ENCODE measurements around the gene TYMP. TPM values are rescaled to one million over a fixed set of nuclear protein-coding genes. Genes with fewer than 3 reads are reported as not detected.
"Not testable (repeated sequence)": the region's sequence is repeated elsewhere in the genome, so short reads cannot be mapped to it uniquely, and the experiment has no call there.

The TYMP gene
- total and polyA plus RNA-seq, 2 experiments from 2014 or later: 46.4 to 85.7 TPM

DNA sequence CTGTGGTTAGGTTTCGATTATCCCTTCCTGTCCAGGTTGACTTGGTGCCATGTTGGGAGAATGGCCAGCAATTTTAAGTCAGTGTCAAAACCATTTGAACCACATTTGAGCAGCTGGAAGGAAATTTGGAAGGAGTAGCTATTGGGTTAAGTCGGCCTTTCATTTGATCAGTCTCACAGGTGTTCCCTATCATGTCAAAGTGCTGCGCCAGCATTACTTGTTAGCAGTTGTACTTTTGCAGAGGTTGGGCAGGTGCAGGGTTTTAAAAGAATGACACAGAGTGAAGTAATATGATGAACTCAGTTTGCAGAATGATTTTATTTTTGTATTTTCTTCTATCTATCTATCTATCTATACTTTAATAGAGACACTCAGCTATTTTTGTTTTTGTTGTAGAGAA, 6.4 kb upstream of the TYMP start:
- DNase-seq (ENCODE audit: low spot score): no peak
- TF ChIP-seq EZH2phosphoT487 (IDR thresholded peaks at IDR 0.05; ENCODE audit: low read depth, severe bottlenecking, unreplicated experiment): no peak
- TF ChIP-seq, protein P1, sequence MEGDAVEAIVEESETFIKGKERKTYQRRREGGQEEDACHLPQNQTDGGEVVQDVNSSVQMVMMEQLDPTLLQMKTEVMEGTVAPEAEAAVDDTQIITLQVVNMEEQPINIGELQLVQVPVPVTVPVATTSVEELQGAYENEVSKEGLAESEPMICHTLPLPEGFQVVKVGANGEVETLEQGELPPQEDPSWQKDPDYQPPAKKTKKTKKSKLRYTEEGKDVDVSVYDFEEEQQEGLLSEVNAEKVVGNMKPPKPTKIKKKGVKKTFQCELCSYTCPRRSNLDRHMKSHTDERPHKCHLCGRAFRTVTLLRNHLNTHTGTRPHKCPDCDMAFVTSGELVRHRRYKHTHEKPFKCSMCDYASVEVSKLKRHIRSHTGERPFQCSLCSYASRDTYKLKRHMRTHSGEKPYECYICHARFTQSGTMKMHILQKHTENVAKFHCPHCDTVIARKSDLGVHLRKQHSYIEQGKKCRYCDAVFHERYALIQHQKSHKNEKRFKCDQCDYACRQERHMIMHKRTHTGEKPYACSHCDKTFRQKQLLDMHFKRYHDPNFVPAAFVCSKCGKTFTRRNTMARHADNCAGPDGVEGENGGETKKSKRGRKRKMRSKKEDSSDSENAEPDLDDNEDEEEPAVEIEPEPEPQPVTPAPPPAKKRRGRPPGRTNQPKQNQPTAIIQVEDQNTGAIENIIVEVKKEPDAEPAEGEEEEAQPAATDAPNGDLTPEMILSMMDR (IDR thresholded peaks at IDR 0.05; ENCODE audit: poor library complexity): no peak
- TF ChIP-seq EZH2 (IDR thresholded peaks at IDR 0.05; ENCODE audit: borderline replicate concordance): no peak
- Histone ChIP-seq H3K4me1 (ENCODE audit: insufficient read depth) (peaks cover 26% of the 10 kb centered on the region), H3K4me3 (no peak overlapping the region), H3K27ac (no peak overlapping the region), H3K79me2 (no peaks in the 10 kb centered on the region), H3K4me2 (no peak overlapping the region), H2AFZ (no peak overlapping the region), H3K9me3 (ENCODE audit: low read depth) (no peaks in the 10 kb centered on the region), H4K20me1 (ENCODE audit: insufficient read depth, poor library complexity, severe bottlenecking) (no peaks in the 10 kb centered on the region), H3K27me3 (peaks cover 2% of the 10 kb centered on the region), H3K9me2 (replicated peaks; ENCODE audit: insufficient read depth) (no peaks in the 10 kb centered on the region), H3K36me3 (replicated peaks; ENCODE audit: insufficient read depth, low read depth) (no peaks in the 10 kb centered on the region)
- WGBS (ENCODE audit: low lambda C conversion rate, missing lambda C conversion rate): 77% methylated on average over 3 of the region's 3 CpGs

DNA sequence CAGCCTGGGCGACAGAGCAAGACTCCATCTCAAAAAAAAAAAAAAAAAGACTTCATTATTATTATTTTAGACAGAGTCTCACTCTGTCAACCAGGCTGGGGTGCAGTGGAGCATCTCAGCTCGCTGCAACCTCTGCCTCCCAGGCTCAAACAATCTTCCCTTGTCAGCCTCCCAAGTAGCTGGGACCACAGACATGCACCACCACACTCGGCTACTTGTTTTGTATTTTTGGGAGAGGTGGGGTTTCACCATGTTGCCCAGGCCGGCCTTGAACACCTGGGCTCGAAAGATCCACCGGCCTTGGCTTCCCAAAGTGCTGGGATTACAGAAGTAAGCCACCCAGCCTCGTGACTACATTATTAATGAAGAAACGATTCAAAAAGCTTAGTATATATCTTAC, 5.3 kb upstream of the TYMP start:
- Histone ChIP-seq H4K20me1 (ENCODE audit: insufficient read depth, poor library complexity, severe bottlenecking) (no peaks in the 10 kb centered on the region), H3K4me1 (ENCODE audit: insufficient read depth) (peaks cover 37% of the 10 kb centered on the region), H3K27me3 (peaks cover 11% of the 10 kb centered on the region), H3K9me3 (ENCODE audit: low read depth) (no peaks in the 10 kb centered on the region), H3K4me2 (no peak overlapping the region), H2AFZ (no peak overlapping the region), H3K4me3 (no peak overlapping the region), H3K79me2 (no peaks in the 10 kb centered on the region), H3K27ac (no peak overlapping the region), H3K36me3 (replicated peaks; ENCODE audit: insufficient read depth, low read depth) (no peaks in the 10 kb centered on the region), H3K9me2 (replicated peaks; ENCODE audit: insufficient read depth) (no peaks in the 10 kb centered on the region)
- TF ChIP-seq, protein P1 (IDR thresholded peaks at IDR 0.05; ENCODE audit: poor library complexity): no peak
- TF ChIP-seq EZH2phosphoT487 (IDR thresholded peaks at IDR 0.05; ENCODE audit: low read depth, severe bottlenecking, unreplicated experiment) (no peak), EZH2 (IDR thresholded peaks at IDR 0.05; ENCODE audit: borderline replicate concordance) (no peak)
- WGBS (ENCODE audit: low lambda C conversion rate, missing lambda C conversion rate): 93% methylated on average over 7 of the region's 8 CpGs
- no peak for DNase-seq (ENCODE audit: low spot score)

DNA sequence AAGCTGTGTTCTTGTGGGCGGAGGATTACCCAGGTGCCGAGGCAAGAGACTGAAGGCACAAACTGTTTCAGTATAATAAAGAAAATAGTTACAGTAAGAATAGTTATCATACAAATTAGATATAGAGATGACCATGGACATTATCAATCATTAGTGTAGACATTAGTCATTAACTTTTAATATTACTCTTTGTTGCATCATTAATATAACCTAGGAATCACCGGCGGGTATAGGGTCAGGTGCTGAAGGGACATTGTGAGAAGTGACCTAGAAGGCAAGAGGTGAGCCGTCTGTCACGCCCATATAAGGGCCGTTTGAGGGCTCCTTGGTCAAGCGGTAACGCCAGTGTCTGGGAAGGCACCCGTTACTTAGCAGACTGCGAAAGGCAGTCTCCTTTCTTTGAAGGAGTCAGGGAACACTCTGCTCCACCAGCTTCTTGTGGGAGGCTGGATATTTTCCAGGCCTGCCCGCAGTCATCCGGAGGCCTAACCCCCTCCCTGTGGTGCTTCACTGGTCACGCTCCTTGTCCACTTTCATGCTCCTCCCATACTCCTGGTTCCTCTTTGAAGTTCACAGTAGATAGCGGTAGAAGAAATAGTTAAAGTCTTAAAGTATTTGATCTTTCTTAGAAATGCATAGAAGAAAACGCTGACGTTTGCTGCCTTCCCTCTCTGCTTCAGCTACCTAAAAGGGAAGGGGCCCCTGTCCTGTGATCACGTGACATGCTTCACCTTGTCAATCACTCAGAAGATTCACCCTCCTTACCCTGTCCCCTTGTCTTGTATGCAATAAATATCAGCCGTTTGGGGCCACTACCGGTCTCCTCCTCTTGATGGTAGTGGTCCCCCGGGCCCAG, 4.3 kb upstream of the TYMP start:
- Histone ChIP-seq H3K27me3 (peaks cover 11% of the 10 kb centered on the region), H3K4me2 (peak overlapping the region; percentile 99), H3K27ac (peak overlapping the region; percentile 96), H3K4me1 (ENCODE audit: insufficient read depth) (peaks cover 35% of the 10 kb centered on the region)
- not testable (repeated sequence) for H3K36me3 ChIP-seq (replicated peaks; ENCODE audit: insufficient read depth, low read depth); H3K9me2 ChIP-seq (replicated peaks; ENCODE audit: insufficient read depth); H3K9me3 ChIP-seq (ENCODE audit: low read depth); H4K20me1 ChIP-seq (ENCODE audit: insufficient read depth, poor library complexity, severe bottlenecking); H3K79me2 ChIP-seq; H3K4me3 ChIP-seq; H2AFZ ChIP-seq
- DNase-seq (ENCODE audit: low spot score): peak; percentile 53
- 45% methylated on average over 21 of the region's 21 CpGs for WGBS (ENCODE audit: low lambda C conversion rate, missing lambda C conversion rate)

Measured in hepatocyte (in vitro differentiated cells).